Neural cell (in vitro differentiated cells): ENCODE measurements around the gene MINAR2. TPM values are rescaled to one million over a fixed set of nuclear protein-coding genes. Genes with fewer than 3 reads are reported as not detected.

Source experiments
- H2AFZ ChIP-seq: fragments of 200-600, 300-800 bp; sonication (generic), shearing (Covaris generic); 2 replicates; pipeline ENCODE4 v1.6.0; 2014; ENCODE audit warnings: low read depth, mild to moderate bottlenecking, antibody characterized with exemption, low read length, moderate library complexity
- H3F3A ChIP-seq: fragments of 200-600 bp; shearing (Covaris generic); 2 replicates; pipeline ENCODE4 v1.6.1; 2016; ENCODE audit warnings: mild to moderate bottlenecking, moderate library complexity, mixed read lengths, antibody characterized with exemption, low read length; ENCODE audit not compliant: insufficient read depth, poor library complexity, severe bottlenecking
- H3K27ac ChIP-seq: fragments of 200-600, 300-800 bp; sonication (generic), shearing (Covaris generic); 2 replicates; pipeline ENCODE4 v1.5.1; 2014; ENCODE audit warnings: mild to moderate bottlenecking, low read length, moderate library complexity
- H3K27me3 ChIP-seq: fragments of 300-800, 200-600 bp; sonication (generic), shearing (Covaris generic); 2 replicates; pipeline ENCODE4 v1.6.0; 2014; ENCODE audit warnings: mild to moderate bottlenecking, low read depth, low read length, moderate library complexity; ENCODE audit not compliant: insufficient read depth
- H3K36me3 ChIP-seq: fragments of 300-800, 200-600 bp; sonication (generic), shearing (Covaris generic); 2 replicates; pipeline ENCODE4 v1.5.1; 2014; ENCODE audit warnings: mild to moderate bottlenecking, antibody characterized with exemption, low read length, moderate library complexity; ENCODE audit not compliant: insufficient read depth
- H3K4me2 ChIP-seq: fragments of 300-800, 200-600 bp; sonication (generic), shearing (Covaris generic); 2 replicates; pipeline ENCODE4 v1.6.0; 2014; ENCODE audit warnings: mild to moderate bottlenecking, low read length
- H3K4me3 ChIP-seq: fragments of 300-800, 200-600 bp; sonication (generic), shearing (Covaris generic); 2 replicates; pipeline ENCODE4 v1.5.1; 2014; ENCODE audit warnings: mild to moderate bottlenecking, low read length, moderate library complexity
- H3K79me2 ChIP-seq: fragments of 200-600 bp; shearing (Covaris generic); replicated peaks from 2 replicates; pipeline ENCODE4 v1.6.0; 2014; ENCODE audit warnings: mild to moderate bottlenecking, low read length, moderate library complexity; ENCODE audit not compliant: insufficient read depth
- H3K9ac ChIP-seq: fragments of 300-800, 200-600 bp; sonication (generic), shearing (Covaris generic); 2 replicates; pipeline ENCODE4 v1.6.1; 2016; ENCODE audit warnings: mild to moderate bottlenecking, low read length, mixed read lengths
- H3K9me2 ChIP-seq: fragments of 200-600 bp; shearing (Covaris generic); 2 replicates; pipeline ENCODE4 v1.6.1; 2016; ENCODE audit warnings: mild to moderate bottlenecking, low read length, mixed read lengths; ENCODE audit not compliant: insufficient read depth
- H3K9me3 ChIP-seq: fragments of 200-600, 300-800 bp; sonication (generic), shearing (Covaris generic); 2 replicates; pipeline ENCODE4 v1.6.1; 2016; ENCODE audit warnings: mild to moderate bottlenecking, mixed run types, low read length, moderate library complexity, mixed read lengths
- H4K20me1 ChIP-seq: fragments of 200-600 bp; shearing (Covaris generic); 2 replicates; pipeline ENCODE4 v1.6.1; 2016; ENCODE audit warnings: mild to moderate bottlenecking, mixed run types; ENCODE audit not compliant: insufficient read depth
- EP300 ChIP-seq: fragments of 450-650 bp; conservative IDR thresholded peaks from 2 replicates; pipeline ENCODE4 v1.6.1; 2014; ENCODE audit warnings: antibody characterized with exemption, mild to moderate bottlenecking, moderate library complexity; ENCODE audit not compliant: poor library complexity, severe bottlenecking
- EZH2 ChIP-seq: fragments of 200-600, 300-800 bp; shearing (Covaris generic), sonication (generic); IDR thresholded peaks from 2 replicates; pipeline ENCODE4 v1.6.1; 2014; ENCODE audit warnings: antibody characterized with exemption, low read length, borderline replicate concordance, mild to moderate bottlenecking; ENCODE audit not compliant: insufficient read depth, poor library complexity, severe bottlenecking
- MXI1 ChIP-seq: fragments of 450-650 bp; conservative IDR thresholded peaks from 2 replicates; pipeline ENCODE4 v1.6.1; 2014; ENCODE audit warnings: antibody characterized with exemption, mild to moderate bottlenecking; ENCODE audit not compliant: poor library complexity, severe bottlenecking
- POLR2AphosphoS5 ChIP-seq: IDR thresholded peaks from 2 replicates; pipeline ENCODE4 v1.6.1; 2012
- RAD21 ChIP-seq: fragments of 450-650 bp; conservative IDR thresholded peaks from 2 replicates; pipeline ENCODE4 v1.6.1; 2014; ENCODE audit warnings: antibody characterized with exemption, mild to moderate bottlenecking, moderate library complexity
- SMC3 ChIP-seq: fragments of 450-650 bp; conservative IDR thresholded peaks from 2 replicates; pipeline ENCODE4 v1.6.1; 2014; ENCODE audit warnings: antibody characterized with exemption, mild to moderate bottlenecking, moderate library complexity; ENCODE audit not compliant: poor library complexity
- TAF1 ChIP-seq: IDR thresholded peaks from 2 replicates; pipeline ENCODE4 v1.6.1; 2012; ENCODE audit warnings: low read depth
- polyA plus RNA-seq: library from polyadenylated mRNA; depleted of rRNA; stranded (reverse); fragments of >200 nt; gene quantifications from 2 replicates; pipeline ENCODE4 v1.2.3, GENCODE V29; 2014
- TF ChIP-seq, protein P1 (sequence below): fragments of 450-650 bp; IDR thresholded peaks from 2 replicates; pipeline ENCODE4 v1.5.1; 2014; ENCODE audit warnings: antibody characterized with exemption, mild to moderate bottlenecking, moderate library complexity; ENCODE audit not compliant: poor library complexity, severe bottlenecking
- TF ChIP-seq, protein P2 (sequence below): IDR thresholded peaks from 2 replicates; pipeline ENCODE4 v1.6.1; 2012; ENCODE audit warnings: borderline replicate concordance

The MINAR2 gene
- polyA plus RNA-seq, 1 donor from 2014 or later, result 0.19 TPM

DNA sequence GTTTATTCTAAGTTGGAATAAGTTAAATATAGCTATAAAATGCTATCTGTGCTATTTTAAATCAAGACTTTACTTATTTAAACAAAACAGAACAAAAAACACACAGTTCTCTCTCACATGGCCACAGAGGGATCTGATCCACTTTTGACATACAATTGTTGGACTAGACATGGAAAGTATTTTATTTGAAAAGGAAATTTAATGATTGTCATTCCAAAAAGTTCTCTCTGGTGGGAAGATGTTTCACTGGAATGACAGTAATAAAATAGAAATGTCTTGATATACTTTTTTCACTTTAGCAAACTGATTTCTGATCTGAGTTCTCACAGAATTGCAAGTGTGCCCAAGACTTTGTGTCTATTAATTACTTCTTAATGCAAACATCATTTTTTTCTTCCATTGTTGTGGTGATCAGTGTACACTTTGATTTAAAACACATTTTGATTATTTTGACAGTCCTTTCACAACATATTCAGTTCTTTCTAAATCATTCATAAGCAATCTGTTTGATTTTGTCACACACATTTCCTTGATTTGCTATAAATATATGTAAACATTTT lies 30.1 kb upstream of the MINAR2 start:
- H3K79me2 ChIP-seq, result no peaks in the 10 kb centered on the region
- no peak overlapping the region for H3K9ac ChIP-seq
- H3K36me3 ChIP-seq, result no peaks in the 10 kb centered on the region
- no peaks in the 10 kb centered on the region for H3K9me2 ChIP-seq
- no peak overlapping the region for H2AFZ ChIP-seq
- H3K9me3 ChIP-seq, result no peaks in the 10 kb centered on the region
- H3F3A ChIP-seq, result no peaks in the 10 kb centered on the region
- no peaks in the 10 kb centered on the region for H4K20me1 ChIP-seq
- H3K4me2 ChIP-seq, result no peak overlapping the region
- TF ChIP-seq, protein P1, sequence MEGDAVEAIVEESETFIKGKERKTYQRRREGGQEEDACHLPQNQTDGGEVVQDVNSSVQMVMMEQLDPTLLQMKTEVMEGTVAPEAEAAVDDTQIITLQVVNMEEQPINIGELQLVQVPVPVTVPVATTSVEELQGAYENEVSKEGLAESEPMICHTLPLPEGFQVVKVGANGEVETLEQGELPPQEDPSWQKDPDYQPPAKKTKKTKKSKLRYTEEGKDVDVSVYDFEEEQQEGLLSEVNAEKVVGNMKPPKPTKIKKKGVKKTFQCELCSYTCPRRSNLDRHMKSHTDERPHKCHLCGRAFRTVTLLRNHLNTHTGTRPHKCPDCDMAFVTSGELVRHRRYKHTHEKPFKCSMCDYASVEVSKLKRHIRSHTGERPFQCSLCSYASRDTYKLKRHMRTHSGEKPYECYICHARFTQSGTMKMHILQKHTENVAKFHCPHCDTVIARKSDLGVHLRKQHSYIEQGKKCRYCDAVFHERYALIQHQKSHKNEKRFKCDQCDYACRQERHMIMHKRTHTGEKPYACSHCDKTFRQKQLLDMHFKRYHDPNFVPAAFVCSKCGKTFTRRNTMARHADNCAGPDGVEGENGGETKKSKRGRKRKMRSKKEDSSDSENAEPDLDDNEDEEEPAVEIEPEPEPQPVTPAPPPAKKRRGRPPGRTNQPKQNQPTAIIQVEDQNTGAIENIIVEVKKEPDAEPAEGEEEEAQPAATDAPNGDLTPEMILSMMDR, result no peak
- TF ChIP-seq POLR2AphosphoS5, result no peak
- TF ChIP-seq SMC3, result no peak
- TF ChIP-seq EP300, result no peak
- TF ChIP-seq, protein P2, sequence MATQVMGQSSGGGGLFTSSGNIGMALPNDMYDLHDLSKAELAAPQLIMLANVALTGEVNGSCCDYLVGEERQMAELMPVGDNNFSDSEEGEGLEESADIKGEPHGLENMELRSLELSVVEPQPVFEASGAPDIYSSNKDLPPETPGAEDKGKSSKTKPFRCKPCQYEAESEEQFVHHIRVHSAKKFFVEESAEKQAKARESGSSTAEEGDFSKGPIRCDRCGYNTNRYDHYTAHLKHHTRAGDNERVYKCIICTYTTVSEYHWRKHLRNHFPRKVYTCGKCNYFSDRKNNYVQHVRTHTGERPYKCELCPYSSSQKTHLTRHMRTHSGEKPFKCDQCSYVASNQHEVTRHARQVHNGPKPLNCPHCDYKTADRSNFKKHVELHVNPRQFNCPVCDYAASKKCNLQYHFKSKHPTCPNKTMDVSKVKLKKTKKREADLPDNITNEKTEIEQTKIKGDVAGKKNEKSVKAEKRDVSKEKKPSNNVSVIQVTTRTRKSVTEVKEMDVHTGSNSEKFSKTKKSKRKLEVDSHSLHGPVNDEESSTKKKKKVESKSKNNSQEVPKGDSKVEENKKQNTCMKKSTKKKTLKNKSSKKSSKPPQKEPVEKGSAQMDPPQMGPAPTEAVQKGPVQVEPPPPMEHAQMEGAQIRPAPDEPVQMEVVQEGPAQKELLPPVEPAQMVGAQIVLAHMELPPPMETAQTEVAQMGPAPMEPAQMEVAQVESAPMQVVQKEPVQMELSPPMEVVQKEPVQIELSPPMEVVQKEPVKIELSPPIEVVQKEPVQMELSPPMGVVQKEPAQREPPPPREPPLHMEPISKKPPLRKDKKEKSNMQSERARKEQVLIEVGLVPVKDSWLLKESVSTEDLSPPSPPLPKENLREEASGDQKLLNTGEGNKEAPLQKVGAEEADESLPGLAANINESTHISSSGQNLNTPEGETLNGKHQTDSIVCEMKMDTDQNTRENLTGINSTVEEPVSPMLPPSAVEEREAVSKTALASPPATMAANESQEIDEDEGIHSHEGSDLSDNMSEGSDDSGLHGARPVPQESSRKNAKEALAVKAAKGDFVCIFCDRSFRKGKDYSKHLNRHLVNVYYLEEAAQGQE, result no peak
- no peak for TF ChIP-seq MXI1
- no peak for TF ChIP-seq TAF1
- TF ChIP-seq EZH2, result no peak
- TF ChIP-seq RAD21, result no peak
- no peak overlapping the region for H3K27ac ChIP-seq
- H3K27me3 ChIP-seq, result no peaks in the 10 kb centered on the region
- no peak overlapping the region for H3K4me3 ChIP-seq

DNA sequence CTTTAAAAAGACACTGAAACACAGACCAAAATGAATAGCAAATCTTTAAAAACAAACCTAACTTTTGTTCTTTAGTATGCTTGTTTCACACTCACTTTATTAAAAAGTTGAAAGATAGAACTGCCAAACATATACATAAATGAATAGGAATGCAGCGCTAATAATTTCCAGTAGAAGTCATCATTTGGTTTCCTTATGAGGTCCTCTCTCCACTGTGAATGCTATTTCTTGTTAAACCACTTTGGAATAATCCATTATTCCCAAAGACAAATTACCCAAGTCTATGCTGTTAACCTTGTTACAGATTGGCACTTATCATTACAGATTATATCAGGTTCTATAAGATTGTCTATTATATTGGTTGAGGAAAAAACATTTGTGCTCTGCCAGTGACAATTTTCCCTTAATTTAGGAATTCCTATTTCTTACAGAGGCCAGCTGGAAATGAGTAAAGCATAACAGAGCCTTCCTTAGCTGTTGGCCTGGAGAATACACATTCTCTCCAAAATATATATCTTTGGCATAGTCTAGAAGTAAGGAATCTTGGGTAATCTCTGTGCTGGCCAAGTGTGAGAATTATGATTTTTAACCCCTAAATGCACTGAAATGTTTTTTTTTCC lies 29.3 kb upstream of the MINAR2 start:
- Histone ChIP-seq H3K9me3 (no peaks in the 10 kb centered on the region), H3K79me2 (no peaks in the 10 kb centered on the region), H3K9ac (no peak overlapping the region), H3K36me3 (no peaks in the 10 kb centered on the region), H3K4me2 (no peak overlapping the region), H3F3A (no peaks in the 10 kb centered on the region), H3K27me3 (no peaks in the 10 kb centered on the region), H2AFZ (no peak overlapping the region), H3K4me3 (no peak overlapping the region), H3K27ac (no peak overlapping the region), H3K9me2 (no peaks in the 10 kb centered on the region), H4K20me1 (no peaks in the 10 kb centered on the region)
- TF ChIP-seq, protein P2, result no peak
- TF ChIP-seq MXI1 (no peak), EZH2 (no peak), TAF1 (no peak), RAD21 (no peak), EP300 (no peak), POLR2AphosphoS5 (no peak), SMC3 (no peak)
- TF ChIP-seq, protein P1, result no peak
